Endothelial cell of umbilical vein (primary cell): ENCODE data around the gene BCL11A. TPM values are rescaled to one million over a fixed set of nuclear protein-coding genes. Genes with fewer than 3 reads are reported as not detected.

Experiments
- BruUV-seq: library from RNA; stranded (reverse); fragments of 400-500 nt; replicated peaks from 2 replicates; lab custom pipeline; 2021; lab: Mats Ljungman, UMichigan
- CTCF ChIA-PET: fragments of 300-600, 350-600 bp; sonication (Branson Sonifier 250); formaldehyde crosslinking; loops from one replicate; lab custom pipeline; 2021; ENCODE audit warnings: antibody characterized with exemption, inconsistent platforms; lab: Charles Lee
- POLR2A ChIA-PET: fragments of 300-600, 350-600 bp; sonication (Branson Sonifier 250); formaldehyde crosslinking; loops from one replicate; lab custom pipeline; 2021; ENCODE audit warnings: antibody characterized with exemption, inconsistent platforms; lab: Charles Lee
- DNase-seq: peaks from one replicate; pipeline ENCODE4 v3.0.0-alpha.2; 2011; ENCODE audit warnings: low read depth, low spot score
- FAIRE-seq: peaks from 2 replicates; lab custom pipeline; 2011; peaks lifted over from hg19 to GRCh38; lab: Jason Lieb, UNC
- H2AFZ ChIP-seq: 2 replicates; pipeline ENCODE4 v1.6.0; 2012; ENCODE audit warnings: low read depth, low read length, control low read depth, inconsistent platforms
- H3K27ac ChIP-seq: 2 replicates; pipeline ENCODE4 v1.5.1; 2011; ENCODE audit warnings: low read depth, mild to moderate bottlenecking, control low read depth, low read length, moderate library complexity; ENCODE audit not compliant: insufficient read depth
- H3K27me3 ChIP-seq, 2 experiments: 2 replicates each; pipeline versions ENCODE4 v1.6.0 to v1.6.1; 2011; ENCODE audit warnings: low read length in 2 of 2, mixed read lengths in 1 of 2; ENCODE audit not compliant: control insufficient read depth in 2 of 2, insufficient read depth in 2 of 2
- H3K36me3 ChIP-seq, 2 experiments: 2 replicates in 1 of 2; 3 replicates in 1 of 2; pipeline ENCODE4 v1.5.1; 2011; ENCODE audit warnings: low read length in 2 of 2, mild to moderate bottlenecking in 1 of 2, moderate library complexity in 1 of 2; ENCODE audit not compliant: control insufficient read depth in 2 of 2, insufficient read depth in 2 of 2; ENCODE audit errors: extremely low read depth in 1 of 2
- H3K4me1 ChIP-seq: 3 replicates; pipeline ENCODE4 v1.5.1; 2011; ENCODE audit warnings: mild to moderate bottlenecking, low read length; ENCODE audit not compliant: control insufficient read depth, insufficient read depth; ENCODE audit errors: extremely low read depth
- H3K4me2 ChIP-seq: 2 replicates; pipeline ENCODE4 v1.6.1; 2011; ENCODE audit warnings: low read length, control low read depth, mixed read lengths; ENCODE audit not compliant: insufficient read depth
- H3K4me3 ChIP-seq, 3 experiments: fragments of 200-600 bp in 1 of 3; sonication (generic), shearing (Covaris generic) in 1 of 3; replicated peaks in 1 of 3; 2 replicates each; pipeline ENCODE4 v1.5.1; 2011 to 2016; ENCODE audit warnings: control low read depth in 3 of 3, low read length in 3 of 3, mild to moderate bottlenecking in 2 of 3, inconsistent platforms in 1 of 3, low read depth in 1 of 3, moderate library complexity in 1 of 3; ENCODE audit not compliant: insufficient read depth in 1 of 3
- H3K79me2 ChIP-seq: 2 replicates; pipeline ENCODE4 v1.6.0; 2012; ENCODE audit warnings: low read length, inconsistent platforms; ENCODE audit not compliant: control insufficient read depth, insufficient read depth
- H3K9ac ChIP-seq: replicated peaks from 2 replicates; pipeline ENCODE3; 2011; ENCODE audit warnings: low read length, control low read depth; ENCODE audit not compliant: insufficient read depth; ENCODE audit errors: extremely low read depth
- H3K9me1 ChIP-seq: replicated peaks from 3 replicates; pipeline ENCODE4 v1.6.0; 2011; ENCODE audit warnings: mild to moderate bottlenecking, low read length; ENCODE audit not compliant: control insufficient read depth, insufficient read depth; ENCODE audit errors: extremely low read depth
- H3K9me3 ChIP-seq: replicated peaks from 2 replicates; pipeline ENCODE4 v1.5.1; 2012; ENCODE audit warnings: low read length, inconsistent platforms; ENCODE audit not compliant: control insufficient read depth, insufficient read depth
- H4K20me1 ChIP-seq: replicated peaks from 2 replicates; pipeline ENCODE3; 2011; ENCODE audit warnings: mild to moderate bottlenecking, low read length; ENCODE audit not compliant: control insufficient read depth, insufficient read depth; ENCODE audit errors: extremely low read depth
- EZH2 ChIP-seq: IDR thresholded peaks from 2 replicates; pipeline ENCODE4 v1.6.1; 2012; ENCODE audit warnings: borderline replicate concordance, low read depth, mild to moderate bottlenecking, moderate library complexity, low read length, inconsistent platforms; ENCODE audit not compliant: severe bottlenecking
- FOS ChIP-seq: IDR thresholded peaks from 2 replicates; pipeline ENCODE4 v1.6.1; 2011; ENCODE audit warnings: mild to moderate bottlenecking, low read length, moderate library complexity, borderline replicate concordance; ENCODE audit not compliant: insufficient read depth
- GATA2 ChIP-seq: IDR thresholded peaks from 2 replicates; pipeline ENCODE4 v1.7.0; 2011; ENCODE audit warnings: low read depth, mild to moderate bottlenecking, moderate library complexity, mixed read lengths, low read length; ENCODE audit not compliant: insufficient read length, insufficient read depth
- JUN ChIP-seq: IDR thresholded peaks from 2 replicates; pipeline ENCODE4 v1.6.1; 2011; ENCODE audit warnings: borderline replicate concordance, low read depth; ENCODE audit not compliant: insufficient read length, insufficient read depth
- MYC ChIP-seq: IDR thresholded peaks from one replicate; pipeline ENCODE4 v1.6.1; 2011; ENCODE audit warnings: mild to moderate bottlenecking, low read depth, low read length
- POLR2A ChIP-seq: IDR thresholded peaks from 2 replicates; pipeline ENCODE4 v1.6.1; 2012; ENCODE audit warnings: low read depth, mild to moderate bottlenecking, control low read depth, low read length
- POLR2AphosphoS5 ChIP-seq: IDR thresholded peaks from 2 replicates; pipeline ENCODE4 v1.6.1; 2012; ENCODE audit warnings: low read depth, mild to moderate bottlenecking, control low read depth, low read length, moderate library complexity; ENCODE audit not compliant: insufficient read depth
- dilution Hi-C: fragments of 300-500 bp; cut with MboI; formaldehyde crosslinking; loops from one replicate; pipeline ENCODE4 v1.15.0; 2019; ENCODE audit warnings: low sequenced_read_pairs; ENCODE audit not compliant: extremely low pct_ligation_motif_present
- intact Hi-C: fragments of 100-400 bp; cut with micrococcal nuclease; formaldehyde crosslinking; loops from one replicate; pipeline ENCODE4 v1.10.0; 2022
- polyA plus RNA-seq, 4 experiments: library from polyadenylated mRNA; depleted of rRNA in 3 of 4; stranded (reverse) in 3 of 4; unstranded in 1 of 4; fragments of >200 nt; gene quantifications; 2 replicates each; pipeline versions ENCODE4 v1.2.1 to v1.2.3, GENCODE V29; 2011 to 2012; ENCODE audit warnings: missing spikeins in 1 of 4
- total RNA-seq: library from RNA; stranded (reverse); gene quantifications from 2 replicates; pipeline ENCODE4 v1.2.3, GENCODE V29; 2021
- TF ChIP-seq, protein P1 (sequence below), 2 donors: IDR thresholded peaks; 1 replicate in 1 of 2; 2 replicates in 1 of 2; pipeline ENCODE4 v1.5.1; 2011; ENCODE audit warnings: low read length in 2 of 2, mild to moderate bottlenecking in 2 of 2, moderate library complexity in 2 of 2, control low read depth in 1 of 2, inconsistent platforms in 1 of 2, low read depth in 1 of 2; ENCODE audit not compliant: insufficient read depth in 1 of 2; ENCODE audit errors: extremely low read depth in 1 of 2
- TF ChIP-seq, protein P2 (sequence below): IDR thresholded peaks from 2 replicates; pipeline ENCODE4 v1.6.1; 2011; ENCODE audit not compliant: insufficient read depth, insufficient read length

Gene BCL11A
- total and polyA plus RNA-seq, 2 donors (not counting 3 experiments of a cell fraction or from before 2014, with no cell fraction given): 0.12 to 0.88 TPM

DNA sequence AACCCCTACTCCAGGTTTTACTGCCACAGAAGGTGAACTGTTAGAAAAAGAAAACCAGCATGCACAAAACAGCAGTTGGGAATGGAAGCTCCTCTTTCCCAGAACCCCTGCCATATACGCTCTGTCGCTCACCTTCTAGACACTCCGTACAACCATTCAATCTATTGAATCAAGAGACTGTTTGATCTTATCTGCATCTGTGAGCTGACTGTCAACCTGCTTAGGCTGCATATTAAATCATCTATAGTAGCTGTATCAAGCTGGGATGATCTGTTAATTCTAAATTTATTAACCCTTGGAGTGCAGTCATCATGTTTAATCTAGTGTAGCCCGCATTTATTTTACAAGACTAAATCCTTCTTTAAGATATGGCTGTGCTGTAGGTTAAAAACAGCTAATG, 13.6 kb upstream of the BCL11A start:
- Histone ChIP-seq H3K9me1 (no peaks in the 10 kb centered on the region), H3K4me2 (no peak overlapping the region), H3K9ac (no peak overlapping the region), H3K36me3 (no peaks in the 10 kb centered on the region), H3K9me3 (no peaks in the 10 kb centered on the region), H3K27me3 (peaks cover 32 to 74% of the 10 kb centered on the region in 2 experiments), H4K20me1 (no peaks in the 10 kb centered on the region), H3K79me2 (no peaks in the 10 kb centered on the region), H3K4me1 (no peaks in the 10 kb centered on the region), H2AFZ (no peak overlapping the region), H3K4me3 (no peak overlapping the region), H3K27ac (no peak overlapping the region)
- DNase-seq (no peak), FAIRE-seq (no peak)
- dilution Hi-C loops: no loop called here
- intact Hi-C loops: no loop called here
- TF ChIP-seq JUN (no peak), GATA2 (no peak), MYC (no peak)
- TF ChIP-seq, protein P1, sequence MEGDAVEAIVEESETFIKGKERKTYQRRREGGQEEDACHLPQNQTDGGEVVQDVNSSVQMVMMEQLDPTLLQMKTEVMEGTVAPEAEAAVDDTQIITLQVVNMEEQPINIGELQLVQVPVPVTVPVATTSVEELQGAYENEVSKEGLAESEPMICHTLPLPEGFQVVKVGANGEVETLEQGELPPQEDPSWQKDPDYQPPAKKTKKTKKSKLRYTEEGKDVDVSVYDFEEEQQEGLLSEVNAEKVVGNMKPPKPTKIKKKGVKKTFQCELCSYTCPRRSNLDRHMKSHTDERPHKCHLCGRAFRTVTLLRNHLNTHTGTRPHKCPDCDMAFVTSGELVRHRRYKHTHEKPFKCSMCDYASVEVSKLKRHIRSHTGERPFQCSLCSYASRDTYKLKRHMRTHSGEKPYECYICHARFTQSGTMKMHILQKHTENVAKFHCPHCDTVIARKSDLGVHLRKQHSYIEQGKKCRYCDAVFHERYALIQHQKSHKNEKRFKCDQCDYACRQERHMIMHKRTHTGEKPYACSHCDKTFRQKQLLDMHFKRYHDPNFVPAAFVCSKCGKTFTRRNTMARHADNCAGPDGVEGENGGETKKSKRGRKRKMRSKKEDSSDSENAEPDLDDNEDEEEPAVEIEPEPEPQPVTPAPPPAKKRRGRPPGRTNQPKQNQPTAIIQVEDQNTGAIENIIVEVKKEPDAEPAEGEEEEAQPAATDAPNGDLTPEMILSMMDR (IDR thresholded peaks at IDR 0.05; ENCODE audit: extremely low read depth in 1 of 2, insufficient read depth in 1 of 2, low read depth in 1 of 2, low read length in 2 of 2): no peak
- POLR2A ChIA-PET: no interaction called here
- CTCF ChIA-PET: interaction anchor here (2.9 kb wide), 1 partner anchor 15 kb away, joined by 11 read pairs; no protein-coding TSS in a partner anchor
- BruUV-seq: no TSS peak

DNA sequence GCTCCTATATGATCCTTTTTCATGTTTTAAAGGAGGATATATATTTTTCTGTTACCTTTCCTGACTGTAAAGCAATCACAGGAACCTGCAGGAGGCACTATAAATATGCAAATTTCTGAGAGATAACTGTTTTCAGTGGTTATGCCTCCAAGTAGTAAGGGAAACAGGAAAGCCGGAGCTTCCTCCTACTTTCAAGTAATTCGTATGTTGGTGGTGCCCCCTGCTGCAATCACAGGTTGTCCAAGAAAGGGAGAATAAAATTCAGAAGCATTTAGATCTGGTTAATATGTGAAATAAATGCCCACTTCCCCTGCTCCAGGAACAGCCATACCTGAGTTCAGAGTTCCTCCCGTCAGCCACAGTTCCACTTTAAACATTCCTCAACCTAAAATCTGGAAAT, 12.0 kb upstream of the BCL11A start:
- no peak overlapping the region for H3K27ac ChIP-seq
- no peak overlapping the region for H2AFZ ChIP-seq
- H3K4me1 ChIP-seq: no peaks in the 10 kb centered on the region
- TF ChIP-seq, protein P2, sequence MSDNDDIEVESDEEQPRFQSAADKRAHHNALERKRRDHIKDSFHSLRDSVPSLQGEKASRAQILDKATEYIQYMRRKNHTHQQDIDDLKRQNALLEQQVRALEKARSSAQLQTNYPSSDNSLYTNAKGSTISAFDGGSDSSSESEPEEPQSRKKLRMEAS: no peak
- TF ChIP-seq GATA2 (no peak), JUN (no peak), POLR2A (no peak), MYC (no peak), POLR2AphosphoS5 (no peak), FOS (no peak), EZH2 (no peak)
- TF ChIP-seq, protein P1 (IDR thresholded peaks at IDR 0.05; ENCODE audit: extremely low read depth in 1 of 2, insufficient read depth in 1 of 2, low read depth in 1 of 2, low read length in 2 of 2): no peak
- ChIA-PET POLR2A (no interaction called here), CTCF (interaction anchor here (1.0 to 2.9 kb wide), 2 partner anchors 16 to 1540 kb away, joined by 4 to 11 read pairs; no protein-coding TSS in a partner anchor)
- FAIRE-seq (no peak), DNase-seq (no peak)
- H3K9me1 ChIP-seq: no peaks in the 10 kb centered on the region
- no peak overlapping the region for H3K9ac ChIP-seq
- BruUV-seq: no TSS peak
- H3K4me2 ChIP-seq: no peak overlapping the region
- peaks cover 34 to 62% of the 10 kb centered on the region in 2 experiments for H3K27me3 ChIP-seq
- no peaks in the 10 kb centered on the region for H4K20me1 ChIP-seq
- no peaks in the 10 kb centered on the region for H3K9me3 ChIP-seq
- H3K4me3 ChIP-seq: no peak overlapping the region
- no peaks in the 10 kb centered on the region for H3K36me3 ChIP-seq
- no peaks in the 10 kb centered on the region for H3K79me2 ChIP-seq
- dilution Hi-C loops (no loop called here), intact Hi-C loops (no loop called here)
